ENCODE measurements around the gene ALKBH3. TPM values are rescaled to one million over a fixed set of nuclear protein-coding genes. Genes with fewer than 3 reads are reported as not detected.

ALKBH3 gene
- total RNA-seq, 1 experiment from 2014 or later, result 13.3 TPM

DNA sequence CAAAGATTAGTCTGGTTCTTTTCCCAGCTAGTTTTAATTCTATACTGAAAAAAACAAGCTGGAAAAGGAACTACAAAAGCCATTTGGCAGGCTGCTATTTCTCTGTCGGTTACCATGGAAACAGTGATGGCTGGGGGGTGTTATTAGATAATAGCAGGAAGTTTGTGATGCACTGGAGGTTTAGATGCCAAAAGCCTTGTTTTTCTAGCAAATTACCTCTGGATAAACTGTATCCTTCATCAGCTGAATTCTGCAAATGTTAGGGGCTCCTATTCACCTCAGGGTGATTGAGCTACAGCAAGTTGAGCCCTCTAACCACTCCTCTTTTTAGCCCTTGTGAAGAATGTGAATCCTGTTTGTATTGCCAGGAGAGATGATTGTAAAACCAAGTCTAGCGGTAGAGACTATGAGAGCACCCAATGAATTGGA, 25.2 kb downstream of the ALKBH3 start:
- no peaks in the 10 kb centered on the region for H3K36me3 Mint-ChIP-seq
- H3K27ac Mint-ChIP-seq, result no peak overlapping the region
- H3K4me1 Mint-ChIP-seq, result no peaks in the 10 kb centered on the region

More for the DNA sequence above, 25.2 kb downstream of the ALKBH3 start:
- no peak overlapping the region for H3K4me3 Mint-ChIP-seq
- POLR2A ChIA-PET, result no interaction called here
- no peaks in the 10 kb centered on the region for H3K27me3 Mint-ChIP-seq (ENCODE audit: low read depth)
- TF ChIP-seq CBFB (CRISPR knock-in tag; IDR thresholded peaks at IDR 0.05; ENCODE audit: low read depth), result no peak
- no peak for TF ChIP-seq ELF4 (CRISPR knock-in tag; IDR thresholded peaks at IDR 0.05; ENCODE audit: low read depth)
- TF ChIP-seq, protein P1, sequence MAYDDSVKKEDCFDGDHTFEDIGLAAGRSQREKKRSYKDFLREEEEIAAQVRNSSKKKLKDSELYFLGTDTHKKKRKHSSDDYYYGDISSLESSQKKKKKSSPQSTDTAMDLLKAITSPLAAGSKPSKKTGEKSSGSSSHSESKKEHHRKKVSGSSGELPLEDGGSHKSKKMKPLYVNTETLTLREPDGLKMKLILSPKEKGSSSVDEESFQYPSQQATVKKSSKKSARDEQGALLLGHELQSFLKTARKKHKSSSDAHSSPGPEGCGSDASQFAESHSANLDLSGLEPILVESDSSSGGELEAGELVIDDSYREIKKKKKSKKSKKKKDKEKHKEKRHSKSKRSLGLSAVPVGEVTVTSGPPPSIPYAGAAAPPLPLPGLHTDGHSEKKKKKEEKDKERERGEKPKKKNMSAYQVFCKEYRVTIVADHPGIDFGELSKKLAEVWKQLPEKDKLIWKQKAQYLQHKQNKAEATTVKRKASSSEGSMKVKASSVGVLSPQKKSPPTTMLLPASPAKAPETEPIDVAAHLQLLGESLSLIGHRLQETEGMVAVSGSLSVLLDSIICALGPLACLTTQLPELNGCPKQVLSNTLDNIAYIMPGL (CRISPR knock-in tag; IDR thresholded peaks at IDR 0.05), result no peak
- no peak for TF ChIP-seq USF2 (CRISPR knock-in tag; IDR thresholded peaks at IDR 0.05)
- TF ChIP-seq ATF6 (CRISPR knock-in tag; IDR thresholded peaks at IDR 0.05), result no peak
- TF ChIP-seq, protein P2, sequence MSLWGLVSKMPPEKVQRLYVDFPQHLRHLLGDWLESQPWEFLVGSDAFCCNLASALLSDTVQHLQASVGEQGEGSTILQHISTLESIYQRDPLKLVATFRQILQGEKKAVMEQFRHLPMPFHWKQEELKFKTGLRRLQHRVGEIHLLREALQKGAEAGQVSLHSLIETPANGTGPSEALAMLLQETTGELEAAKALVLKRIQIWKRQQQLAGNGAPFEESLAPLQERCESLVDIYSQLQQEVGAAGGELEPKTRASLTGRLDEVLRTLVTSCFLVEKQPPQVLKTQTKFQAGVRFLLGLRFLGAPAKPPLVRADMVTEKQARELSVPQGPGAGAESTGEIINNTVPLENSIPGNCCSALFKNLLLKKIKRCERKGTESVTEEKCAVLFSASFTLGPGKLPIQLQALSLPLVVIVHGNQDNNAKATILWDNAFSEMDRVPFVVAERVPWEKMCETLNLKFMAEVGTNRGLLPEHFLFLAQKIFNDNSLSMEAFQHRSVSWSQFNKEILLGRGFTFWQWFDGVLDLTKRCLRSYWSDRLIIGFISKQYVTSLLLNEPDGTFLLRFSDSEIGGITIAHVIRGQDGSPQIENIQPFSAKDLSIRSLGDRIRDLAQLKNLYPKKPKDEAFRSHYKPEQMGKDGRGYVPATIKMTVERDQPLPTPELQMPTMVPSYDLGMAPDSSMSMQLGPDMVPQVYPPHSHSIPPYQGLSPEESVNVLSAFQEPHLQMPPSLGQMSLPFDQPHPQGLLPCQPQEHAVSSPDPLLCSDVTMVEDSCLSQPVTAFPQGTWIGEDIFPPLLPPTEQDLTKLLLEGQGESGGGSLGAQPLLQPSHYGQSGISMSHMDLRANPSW (CRISPR knock-in tag; conservative IDR thresholded peaks at IDR 0.05; ENCODE audit: low read depth), result no peak
- TF ChIP-seq AFF4 (CRISPR knock-in tag; IDR thresholded peaks at IDR 0.05; ENCODE audit: borderline replicate concordance), result no peak
- TF ChIP-seq ZNF423 (CRISPR knock-in tag; IDR thresholded peaks at IDR 0.05), result no peak
- TF ChIP-seq NR3C1 (CRISPR knock-in tag; conservative IDR thresholded peaks at IDR 0.05; ENCODE audit: low read depth), result no peak
- no peak for TF ChIP-seq GTF2I (CRISPR knock-in tag; conservative IDR thresholded peaks at IDR 0.05)
- no peak for TF ChIP-seq FOXK1 (CRISPR knock-in tag; IDR thresholded peaks at IDR 0.05)
- no peak for TF ChIP-seq HMGA2 (CRISPR knock-in tag; IDR thresholded peaks at IDR 0.05)
- TF ChIP-seq SMAD3 (CRISPR knock-in tag; IDR thresholded peaks at IDR 0.05; ENCODE audit: borderline replicate concordance), result no peak
- TF ChIP-seq MLX (CRISPR knock-in tag; IDR thresholded peaks at IDR 0.05), result no peak
- TF ChIP-seq, protein P3, sequence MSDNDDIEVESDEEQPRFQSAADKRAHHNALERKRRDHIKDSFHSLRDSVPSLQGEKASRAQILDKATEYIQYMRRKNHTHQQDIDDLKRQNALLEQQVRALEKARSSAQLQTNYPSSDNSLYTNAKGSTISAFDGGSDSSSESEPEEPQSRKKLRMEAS (CRISPR knock-in tag; IDR thresholded peaks at IDR 0.05), result no peak
- no peak for TF ChIP-seq NFATC4 (CRISPR knock-in tag; IDR thresholded peaks at IDR 0.05)
- DNase-seq (ENCODE audit: low spot score), result no peak
- CTCF ChIA-PET, result interaction anchor here (1.0 to 1.9 kb wide), 2 partner anchors 16 to 42 kb away, joined by 4 to 6 read pairs; no protein-coding TSS in a partner anchor
- H3K9me3 Mint-ChIP-seq, result no peaks in the 10 kb centered on the region
- no peak for ATAC-seq

Measured in WTC11 (cell line).